Prostate gland (tissue), 2 donors: Measurements from ENCODE around the gene KCNAB1. TPM values are rescaled to one million over a fixed set of nuclear protein-coding genes. Genes with fewer than 3 reads are reported as not detected.

Experiments
- DNase-seq: peaks from one replicate; pipeline ENCODE4 v3.0.0-alpha.2; 2019; ENCODE audit warnings: low spot score
- H3K27ac ChIP-seq, 2 donors: fragments of 200-600 bp; sonication (generic); 2 replicates each; pipeline ENCODE4 v1.5.1; 2017 to 2019
- H3K27me3 ChIP-seq: fragments of 200-600 bp; sonication (generic); replicated peaks from 2 replicates; pipeline ENCODE4 v1.5.1; 2019; ENCODE audit not compliant: insufficient read depth
- H3K36me3 ChIP-seq, 2 donors: fragments of 200-600 bp; sonication (generic); 1 replicate in 1 of 2; 2 replicates in 1 of 2; pipeline versions ENCODE4 v1.5.1 to v1.8.1; 2017 to 2019
- H3K4me1 ChIP-seq: fragments of 200-600 bp; sonication (generic); replicated peaks from 2 replicates; pipeline ENCODE4 v1.5.1; 2019
- H3K4me3 ChIP-seq, 2 donors: fragments of 200-600 bp; sonication (generic); 2 replicates each; pipeline ENCODE4 v1.5.1; 2017 to 2019
- H3K9me3 ChIP-seq: fragments of 200-600 bp; sonication (generic); 2 replicates; pipeline ENCODE4 v1.5.1; 2017
- POLR2A ChIP-seq: fragments of 450-650 bp; IDR thresholded peaks from one replicate; pipeline ENCODE4 v1.6.1; 2016; ENCODE audit warnings: antibody characterized with exemption, mild to moderate bottlenecking
- POLR2AphosphoS5 ChIP-seq: sonication (generic); formaldehyde crosslinking; IDR thresholded peaks from one replicate; pipeline ENCODE4 v1.6.1; 2017; ENCODE audit warnings: antibody characterized with exemption
- WGBS: methylation state at CpG from one replicate; pipeline ENCODE4 v1.1.5; 2018; 5-methylcytosine and 5-hydroxymethylcytosine counted together
- intact Hi-C: fragments of 100-400 bp; cut with DNase I; formaldehyde crosslinking; loops from one replicate; pipeline ENCODE4 v1.14.2; 2022
- total RNA-seq, 2 donors: library from RNA; depleted of rRNA; stranded (reverse); fragments of >200 nt; gene quantifications; one replicate each; pipeline ENCODE4 v1.1.0, GENCODE V29; 2016
- TF ChIP-seq, protein P1 (sequence below), 4 experiments: fragments of 200-600 bp in 2 of 4; fragments of 450-650 bp in 2 of 4; sonication (generic) in 2 of 4; IDR thresholded peaks; 1 replicate in 3 of 4; 2 replicates in 1 of 4; pipeline ENCODE4 v1.5.1; 2016 to 2019; ENCODE audit warnings: antibody characterized with exemption in 4 of 4, mild to moderate bottlenecking in 2 of 4, moderate library complexity in 2 of 4

KCNAB1 gene
- total RNA-seq, 2 donors from 2014 or later: 5.2 to 9.5 TPM

GRCh38 chr3:156404217-156404616, 283.8 kb downstream of the KCNAB1 start:
- no peak for TF ChIP-seq POLR2AphosphoS5
- no peak for TF ChIP-seq POLR2A
- TF ChIP-seq, protein P1, sequence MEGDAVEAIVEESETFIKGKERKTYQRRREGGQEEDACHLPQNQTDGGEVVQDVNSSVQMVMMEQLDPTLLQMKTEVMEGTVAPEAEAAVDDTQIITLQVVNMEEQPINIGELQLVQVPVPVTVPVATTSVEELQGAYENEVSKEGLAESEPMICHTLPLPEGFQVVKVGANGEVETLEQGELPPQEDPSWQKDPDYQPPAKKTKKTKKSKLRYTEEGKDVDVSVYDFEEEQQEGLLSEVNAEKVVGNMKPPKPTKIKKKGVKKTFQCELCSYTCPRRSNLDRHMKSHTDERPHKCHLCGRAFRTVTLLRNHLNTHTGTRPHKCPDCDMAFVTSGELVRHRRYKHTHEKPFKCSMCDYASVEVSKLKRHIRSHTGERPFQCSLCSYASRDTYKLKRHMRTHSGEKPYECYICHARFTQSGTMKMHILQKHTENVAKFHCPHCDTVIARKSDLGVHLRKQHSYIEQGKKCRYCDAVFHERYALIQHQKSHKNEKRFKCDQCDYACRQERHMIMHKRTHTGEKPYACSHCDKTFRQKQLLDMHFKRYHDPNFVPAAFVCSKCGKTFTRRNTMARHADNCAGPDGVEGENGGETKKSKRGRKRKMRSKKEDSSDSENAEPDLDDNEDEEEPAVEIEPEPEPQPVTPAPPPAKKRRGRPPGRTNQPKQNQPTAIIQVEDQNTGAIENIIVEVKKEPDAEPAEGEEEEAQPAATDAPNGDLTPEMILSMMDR (IDR thresholded peaks at IDR 0.05): no peak
- H3K4me1 ChIP-seq: no peaks in the 10 kb centered on the region
- H3K27me3 ChIP-seq: no peaks in the 10 kb centered on the region
- no peaks in the 10 kb centered on the region for H3K9me3 ChIP-seq
- DNase-seq: no peak
- intact Hi-C loops: no loop called here
- no peaks in the 10 kb centered on the region for H3K36me3 ChIP-seq
- no peak overlapping the region for H3K4me3 ChIP-seq
- WGBS: 31% methylated on average over 3 of the region's 3 CpGs
- H3K27ac ChIP-seq: no peak overlapping the region

DNA sequence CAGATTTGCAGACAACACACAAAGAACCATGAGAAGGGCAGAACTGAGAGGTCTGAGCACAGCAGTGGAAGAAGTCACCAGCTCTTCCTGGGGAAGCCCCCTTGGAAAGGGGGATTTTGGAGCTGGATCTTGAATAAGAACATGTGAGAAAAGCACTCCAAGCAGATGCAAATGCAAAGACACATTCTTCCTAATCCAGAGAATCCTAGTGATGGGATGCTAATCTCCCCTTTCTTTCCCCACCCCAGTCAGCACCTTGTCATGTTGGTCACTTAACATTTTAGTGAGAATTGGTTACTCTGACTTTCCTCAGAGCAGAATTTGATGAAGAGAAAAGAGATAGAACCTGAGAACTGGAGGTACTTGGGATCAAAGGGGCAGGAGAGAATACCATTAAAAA, 286.0 kb downstream of the KCNAB1 start:
- intact Hi-C loops: no loop called here
- Histone ChIP-seq H3K9me3 (no peaks in the 10 kb centered on the region), H3K36me3 (no peaks in the 10 kb centered on the region), H3K27ac (no peak overlapping the region), H3K4me1 (no peaks in the 10 kb centered on the region), H3K27me3 (no peaks in the 10 kb centered on the region), H3K4me3 (no peak overlapping the region)
- no peak for DNase-seq
- TF ChIP-seq POLR2A (no peak), POLR2AphosphoS5 (no peak)
- TF ChIP-seq, protein P1 (IDR thresholded peaks at IDR 0.05): no peak

- H3K27ac ChIP-seq: no peak overlapping the region
- TF ChIP-seq, protein P1 (IDR thresholded peaks at IDR 0.05): no peak
- TF ChIP-seq POLR2A (no peak), POLR2AphosphoS5 (no peak)
- no peaks in the 10 kb centered on the region for H3K36me3 ChIP-seq
- 93% methylated on average over 11 of the region's 11 CpGs for WGBS
- H3K9me3 ChIP-seq: no peaks in the 10 kb centered on the region
- intact Hi-C loops: no loop called here
- no peaks in the 10 kb centered on the region for H3K4me1 ChIP-seq
- DNase-seq: no peak
- H3K4me3 ChIP-seq: no peak overlapping the region
- no peaks in the 10 kb centered on the region for H3K27me3 ChIP-seq
These were observed 287.3 kb downstream of the KCNAB1 start for GRCh38 chr3:156407617-156408225.

DNA sequence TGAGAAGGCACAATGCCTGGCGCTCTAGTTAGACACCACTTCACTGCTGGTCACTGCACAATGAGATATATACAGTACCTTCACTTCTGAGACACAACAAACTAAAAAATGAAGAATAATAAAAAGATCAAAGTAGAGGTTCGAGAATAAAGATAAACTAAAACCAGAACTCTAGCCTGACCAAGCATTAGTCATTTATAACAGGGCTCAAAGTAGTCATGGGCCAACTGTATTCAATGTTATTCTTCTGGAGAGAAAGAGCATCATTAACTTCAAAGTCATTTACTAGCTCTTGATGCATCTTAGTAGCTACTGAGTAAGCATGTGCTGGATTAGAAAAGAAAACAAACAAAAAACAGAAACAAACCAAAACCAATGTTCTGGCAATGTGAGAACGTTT, 289.3 kb downstream of the KCNAB1 start:
- H3K27me3 ChIP-seq: no peaks in the 10 kb centered on the region
- no peaks in the 10 kb centered on the region for H3K4me1 ChIP-seq
- DNase-seq: no peak
- intact Hi-C loops: no loop called here
- no peaks in the 10 kb centered on the region for H3K9me3 ChIP-seq
- TF ChIP-seq POLR2A: no peak
- TF ChIP-seq, protein P1 (IDR thresholded peaks at IDR 0.05): no peak
- no peak for TF ChIP-seq POLR2AphosphoS5
- WGBS: 53% methylated on average over 3 of the region's 3 CpGs
- no peaks in the 10 kb centered on the region for H3K36me3 ChIP-seq
- no peak overlapping the region for H3K4me3 ChIP-seq
- no peak overlapping the region for H3K27ac ChIP-seq

GRCh38 chr3:156412600-156412999, 292.2 kb downstream of the KCNAB1 start:
- Histone ChIP-seq H3K9me3 (no peaks in the 10 kb centered on the region), H3K27ac (no peak overlapping the region), H3K36me3 (no peaks in the 10 kb centered on the region), H3K27me3 (no peaks in the 10 kb centered on the region), H3K4me1 (no peaks in the 10 kb centered on the region), H3K4me3 (no peak overlapping the region)
- TF ChIP-seq POLR2AphosphoS5 (no peak), POLR2A (no peak)
- TF ChIP-seq, protein P1 (IDR thresholded peaks at IDR 0.05): no peak
- intact Hi-C loops: no loop called here
- 64% methylated on average over 1 of the region's 1 CpG for WGBS
- DNase-seq: no peak
